RWPE2 (cell line): ENCODE measurements around the gene MC1R.

Experiments
- ATAC-seq: fragments of 200-7000 bp; cut with Tn5 transposase; 3 replicates; pipeline ENCODE4 v1.9.1; 2021; ENCODE audit warnings: low read depth
- DNase-seq: peaks from one replicate; pipeline ENCODE4 v3.0.0-alpha.2; 2020; ENCODE audit warnings: low spot score
- H3K27ac ChIP-seq: fragments of 450-650 bp; 2 replicates; pipeline ENCODE4 v1.5.1; 2017; ENCODE audit warnings: mild to moderate bottlenecking; ENCODE audit not compliant: poor library complexity, severe bottlenecking
- H3K27me3 ChIP-seq: fragments of 250-450 bp; sonication (Bioruptor Pico); 2 replicates; pipeline ENCODE4 v1.5.1; 2021; ENCODE audit warnings: mild to moderate bottlenecking, moderate library complexity; ENCODE audit not compliant: insufficient read depth, poor library complexity, severe bottlenecking
- H3K36me3 ChIP-seq: fragments of 250-450 bp; sonication (Bioruptor Pico); 2 replicates; pipeline ENCODE4 v1.5.1; 2020; ENCODE audit warnings: low read depth, mild to moderate bottlenecking, moderate library complexity
- H3K4me1 ChIP-seq: fragments of 250-450 bp; sonication (Bioruptor Pico); 2 replicates; pipeline ENCODE4 v1.5.1; 2021; ENCODE audit warnings: mild to moderate bottlenecking, moderate library complexity; ENCODE audit not compliant: insufficient read depth, poor library complexity, severe bottlenecking
- H3K4me3 ChIP-seq: fragments of 250-450 bp; sonication (Bioruptor Pico); 2 replicates; pipeline ENCODE4 v1.5.1; 2021; ENCODE audit warnings: mild to moderate bottlenecking, moderate library complexity; ENCODE audit not compliant: severe bottlenecking
- H3K9me3 ChIP-seq: fragments of 250-450 bp; sonication (Bioruptor Pico); 2 replicates; pipeline ENCODE4 v1.5.1; 2021; ENCODE audit warnings: mild to moderate bottlenecking, moderate library complexity; ENCODE audit not compliant: severe bottlenecking
- TF ChIP-seq, protein P1 (sequence below): fragments of 450-650 bp; IDR thresholded peaks from one replicate; pipeline ENCODE4 v1.5.1; 2017; ENCODE audit warnings: mild to moderate bottlenecking, moderate library complexity; ENCODE audit not compliant: poor library complexity, severe bottlenecking

MC1R gene

DNA sequence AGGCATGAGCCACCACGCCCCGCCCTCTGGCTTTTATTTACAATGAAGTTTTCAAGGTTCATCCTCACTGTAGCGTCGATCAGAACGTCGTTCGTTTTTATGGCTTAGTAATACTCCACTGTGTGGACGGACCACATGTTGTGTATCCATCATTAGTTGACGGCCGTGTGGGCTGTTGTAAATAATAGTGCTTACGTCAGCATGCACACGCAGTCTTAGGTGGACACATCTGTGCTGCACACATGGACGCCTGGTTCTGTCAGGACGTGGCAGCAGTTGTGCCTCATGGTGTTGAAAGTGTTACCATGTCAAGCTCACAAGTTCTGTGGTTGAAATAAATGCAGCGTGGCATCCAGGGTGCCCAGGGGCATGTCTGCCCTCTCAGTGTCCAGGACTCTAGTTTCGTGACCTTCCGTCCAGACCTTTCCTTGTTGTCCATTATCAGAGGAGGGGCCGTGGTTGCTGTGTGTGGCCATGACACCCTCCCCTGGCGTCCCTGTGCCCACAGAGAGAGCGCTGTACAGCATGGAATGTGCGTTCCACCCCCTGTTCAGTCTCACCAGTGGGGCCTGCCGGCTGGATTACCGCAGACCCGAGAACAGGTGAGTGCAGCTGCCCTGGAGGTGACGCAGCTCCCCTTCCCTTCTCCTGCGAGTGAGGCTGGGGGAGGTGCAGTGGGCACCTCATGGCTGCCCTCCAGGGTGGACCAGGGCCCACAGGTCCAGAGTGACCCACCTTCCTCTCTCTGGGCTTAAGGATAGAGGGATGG is 23.0 kb upstream of the MC1R start:
- Histone ChIP-seq H3K36me3 (peaks cover 89% of the 10 kb centered on the region), H3K4me1 (no peaks in the 10 kb centered on the region), H3K27ac (no peak overlapping the region), H3K9me3 (no peaks in the 10 kb centered on the region), H3K4me3 (no peak overlapping the region), H3K27me3 (no peaks in the 10 kb centered on the region)
- ATAC-seq: no peak
- DNase-seq: no peak
- TF ChIP-seq, protein P1, sequence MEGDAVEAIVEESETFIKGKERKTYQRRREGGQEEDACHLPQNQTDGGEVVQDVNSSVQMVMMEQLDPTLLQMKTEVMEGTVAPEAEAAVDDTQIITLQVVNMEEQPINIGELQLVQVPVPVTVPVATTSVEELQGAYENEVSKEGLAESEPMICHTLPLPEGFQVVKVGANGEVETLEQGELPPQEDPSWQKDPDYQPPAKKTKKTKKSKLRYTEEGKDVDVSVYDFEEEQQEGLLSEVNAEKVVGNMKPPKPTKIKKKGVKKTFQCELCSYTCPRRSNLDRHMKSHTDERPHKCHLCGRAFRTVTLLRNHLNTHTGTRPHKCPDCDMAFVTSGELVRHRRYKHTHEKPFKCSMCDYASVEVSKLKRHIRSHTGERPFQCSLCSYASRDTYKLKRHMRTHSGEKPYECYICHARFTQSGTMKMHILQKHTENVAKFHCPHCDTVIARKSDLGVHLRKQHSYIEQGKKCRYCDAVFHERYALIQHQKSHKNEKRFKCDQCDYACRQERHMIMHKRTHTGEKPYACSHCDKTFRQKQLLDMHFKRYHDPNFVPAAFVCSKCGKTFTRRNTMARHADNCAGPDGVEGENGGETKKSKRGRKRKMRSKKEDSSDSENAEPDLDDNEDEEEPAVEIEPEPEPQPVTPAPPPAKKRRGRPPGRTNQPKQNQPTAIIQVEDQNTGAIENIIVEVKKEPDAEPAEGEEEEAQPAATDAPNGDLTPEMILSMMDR: no peak

DNA sequence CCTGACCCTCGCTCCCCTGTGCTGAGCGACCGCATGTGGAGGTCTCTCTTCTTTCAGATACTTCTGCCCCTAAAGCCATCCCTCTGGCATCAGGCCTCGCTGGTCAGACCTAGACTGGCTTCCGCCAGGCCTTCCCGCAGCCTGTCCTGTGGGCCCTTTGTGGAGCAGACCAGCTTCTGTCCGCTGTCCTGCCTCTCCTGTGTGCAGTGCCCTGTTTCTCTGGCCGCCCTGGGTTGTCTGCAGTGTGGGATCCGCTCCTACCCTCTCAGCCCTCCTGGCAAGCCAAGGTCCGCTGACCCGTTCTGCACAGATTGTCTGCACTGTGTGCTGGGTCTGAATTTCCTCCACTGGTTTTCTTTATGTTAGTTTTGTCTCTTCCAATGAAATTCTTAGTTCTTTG is 21.5 kb upstream of the MC1R start:
- Histone ChIP-seq H3K36me3 (peaks cover 78% of the 10 kb centered on the region), H3K27ac (no peak overlapping the region), H3K4me3 (no peak overlapping the region), H3K27me3 (no peaks in the 10 kb centered on the region), H3K9me3 (no peaks in the 10 kb centered on the region), H3K4me1 (no peaks in the 10 kb centered on the region)
- ATAC-seq (no peak), DNase-seq (no peak)
- TF ChIP-seq, protein P1: no peak

DNA sequence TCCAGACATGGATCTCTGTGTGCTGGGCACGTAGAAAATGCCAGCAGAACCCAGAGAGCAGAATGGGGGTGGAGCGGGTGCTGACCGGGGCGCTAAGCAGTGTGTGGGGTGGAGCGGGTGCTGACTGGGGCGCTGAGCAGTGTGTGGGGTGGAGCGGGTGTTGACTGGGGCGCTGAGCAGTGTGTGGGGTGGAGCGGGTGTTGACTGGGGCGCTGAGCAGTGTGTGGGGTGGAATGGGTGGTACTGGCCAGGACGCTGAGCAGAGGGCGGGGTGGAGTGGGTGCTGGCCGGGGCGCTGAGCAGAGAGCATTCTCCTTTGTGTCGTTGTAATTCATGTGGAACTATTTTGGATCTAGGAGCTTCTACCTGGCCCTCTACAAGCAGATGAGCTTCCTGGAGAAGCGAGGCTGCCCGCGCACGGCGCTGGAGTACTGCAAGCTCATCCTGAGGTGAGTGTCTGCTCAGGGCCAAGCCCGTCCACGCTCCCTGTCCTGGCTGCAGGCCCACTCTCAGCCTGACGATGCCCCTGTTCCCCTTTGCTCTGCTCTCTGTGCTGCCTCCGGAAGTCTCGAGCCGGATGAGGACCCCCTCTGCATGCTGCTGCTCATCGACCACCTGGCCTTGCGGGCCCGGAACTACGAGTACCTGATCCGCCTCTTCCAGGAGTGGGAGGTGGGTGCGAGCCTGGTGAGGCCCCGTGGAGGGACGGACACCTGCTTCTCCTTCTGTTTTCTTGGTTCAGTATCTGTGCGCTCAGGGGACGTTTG is 20.3 kb upstream of the MC1R start:
- Histone ChIP-seq H3K27me3 (no peaks in the 10 kb centered on the region), H3K4me3 (no peak overlapping the region), H3K4me1 (no peaks in the 10 kb centered on the region), H3K27ac (no peak overlapping the region), H3K9me3 (no peaks in the 10 kb centered on the region), H3K36me3 (peaks cover 73% of the 10 kb centered on the region)
- TF ChIP-seq, protein P1: no peak
- ATAC-seq (no peak), DNase-seq (no peak)

DNA sequence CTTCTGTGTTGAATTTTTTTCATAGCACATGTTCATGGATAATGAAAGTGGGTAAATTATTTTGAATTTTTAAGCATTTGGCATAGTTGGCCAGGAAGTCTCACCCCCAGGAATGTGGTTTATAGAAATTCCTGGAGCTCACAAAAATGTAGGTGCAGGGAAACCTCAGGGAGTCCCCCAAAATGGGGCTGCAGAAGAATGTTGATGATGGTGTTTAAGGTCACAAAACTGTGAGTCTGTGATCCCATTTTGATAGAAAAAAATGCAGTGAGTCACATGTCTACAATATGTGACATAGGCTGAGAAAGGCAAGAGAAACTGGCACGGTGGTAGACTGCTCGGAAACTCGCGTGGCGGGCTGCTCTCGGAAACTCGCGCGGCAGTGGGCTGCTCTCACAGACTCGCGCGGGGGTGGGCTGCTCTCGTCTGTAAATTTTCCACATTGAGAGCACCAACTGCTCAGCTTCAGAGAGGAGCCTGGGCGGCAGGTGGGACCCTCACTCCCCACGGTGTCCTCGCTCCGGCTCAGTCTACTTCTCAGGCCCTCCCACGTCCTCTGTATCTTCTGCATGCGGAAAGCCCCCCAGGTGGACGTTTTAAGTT is 18.7 kb upstream of the MC1R start:
- no peaks in the 10 kb centered on the region for H3K9me3 ChIP-seq
- H3K4me1 ChIP-seq: no peaks in the 10 kb centered on the region
- ATAC-seq: no peak
- no peak overlapping the region for H3K4me3 ChIP-seq
- H3K27ac ChIP-seq: no peak overlapping the region
- no peak for DNase-seq
- TF ChIP-seq, protein P1: no peak
- peaks cover 75% of the 10 kb centered on the region for H3K36me3 ChIP-seq
- no peaks in the 10 kb centered on the region for H3K27me3 ChIP-seq
